Tibial nerve (tissue), 4 donors: ENCODE results near the gene IL17B. TPM values are rescaled to one million over a fixed set of nuclear protein-coding genes. Genes with fewer than 3 reads are reported as not detected.

Source experiments
- DNase-seq, 2 donors: peaks; one replicate each; pipeline ENCODE4 v3.0.0-alpha.2; 2019; ENCODE audit warnings: low spot score in 2 of 2
- H3K27ac ChIP-seq, 4 donors: fragments of 200-600 bp; sonication (generic) in 3 of 4; one replicate each; pipeline ENCODE4 v1.5.1; 2017 to 2019; ENCODE audit warnings: mild to moderate bottlenecking in 1 of 4
- H3K27me3 ChIP-seq, 2 donors: fragments of 200-600 bp; sonication (generic) in 1 of 2; one replicate each; pipeline versions ENCODE4 v1.5.1 to v1.6.0; 2017 to 2019
- H3K36me3 ChIP-seq, 3 donors: fragments of 200-600 bp; sonication (generic); one replicate each; pipeline ENCODE4 v1.5.1; 2018 to 2019
- H3K4me1 ChIP-seq, 4 donors: fragments of 200-600 bp; sonication (generic) in 3 of 4; one replicate each; pipeline ENCODE4 v1.5.1; 2017 to 2019
- H3K4me3 ChIP-seq, 4 donors: fragments of 200-600 bp; sonication (generic) in 3 of 4; one replicate each; pipeline ENCODE4 v1.5.1; 2017 to 2019; ENCODE audit warnings: mild to moderate bottlenecking in 1 of 4, moderate library complexity in 1 of 4
- H3K9me3 ChIP-seq, 4 donors: fragments of 200-600 bp; sonication (generic) in 3 of 4; one replicate each; pipeline ENCODE4 v1.5.1; 2017 to 2019
- EP300 ChIP-seq, 2 donors: sonication (generic); formaldehyde crosslinking; IDR thresholded peaks; one replicate each; pipeline ENCODE4 v1.6.1; 2017; ENCODE audit warnings: antibody characterized with exemption in 2 of 2, mild to moderate bottlenecking in 1 of 2
- POLR2A ChIP-seq, 2 donors: fragments of 450-650 bp; IDR thresholded peaks; one replicate each; pipeline ENCODE4 v1.6.1; 2017; ENCODE audit warnings: antibody characterized with exemption in 2 of 2, mild to moderate bottlenecking in 2 of 2, moderate library complexity in 2 of 2
- WGBS, 2 donors: methylation state at CpG; one replicate each; pipeline ENCODE4 v1.1.5; 2018; 5-methylcytosine and 5-hydroxymethylcytosine counted together
- total RNA-seq, 4 donors: library from RNA; depleted of rRNA; stranded (reverse); fragments of >200 nt; gene quantifications; one replicate each; pipeline ENCODE4 v1.1.0, GENCODE V29; 2016
- TF ChIP-seq, protein P1 (sequence below), 5 experiments: fragments of 200-600 bp in 3 of 5; fragments of 450-650 bp in 2 of 5; sonication (generic) in 3 of 5; IDR thresholded peaks; one replicate each; pipeline ENCODE4 v1.5.1; 2016 to 2019; ENCODE audit warnings: antibody characterized with exemption in 5 of 5, mild to moderate bottlenecking in 3 of 5, moderate library complexity in 2 of 5

IL17B gene
- total RNA-seq, 4 donors from 2014 or later, result 22.8 to 109 (median 80.7) TPM

DNA sequence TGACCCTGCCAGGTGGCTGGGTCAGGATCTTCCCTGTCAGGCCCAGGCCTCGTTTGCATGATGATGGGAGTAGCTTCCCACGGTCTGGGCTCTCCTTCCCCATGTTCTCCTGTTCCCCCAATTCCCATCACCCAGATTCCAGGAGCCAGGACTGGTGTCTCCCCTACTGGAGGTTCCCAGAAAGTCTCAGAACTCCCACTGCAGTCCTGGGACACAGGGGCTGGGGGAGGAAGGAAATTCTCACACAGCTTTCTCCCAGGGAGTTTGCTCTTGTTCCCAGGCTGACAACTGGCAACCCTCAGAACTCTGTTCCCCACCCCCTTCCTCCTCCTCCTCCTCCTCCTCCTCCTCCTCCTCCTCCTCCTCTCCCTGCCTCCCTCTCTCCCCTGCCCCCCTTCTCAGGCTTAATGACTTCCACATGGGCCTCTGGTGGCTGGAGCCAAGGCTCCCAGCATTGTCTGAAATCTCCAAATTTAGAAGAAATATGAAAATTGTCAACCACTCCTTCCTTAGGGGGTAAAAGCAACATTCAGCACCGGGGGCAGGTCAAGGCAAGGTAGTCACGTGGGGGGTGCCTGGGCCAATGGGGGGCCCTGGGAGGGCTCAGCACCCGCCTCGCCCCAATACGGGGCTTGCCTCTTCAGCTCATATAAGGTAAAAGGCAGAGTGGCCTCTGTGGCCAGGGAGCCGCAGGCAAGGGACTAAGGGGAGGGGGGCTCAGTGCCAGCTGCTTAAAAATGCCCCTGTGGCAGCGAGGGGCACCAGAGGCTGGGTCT lies 27.3 kb upstream of the IL17B start:
- H3K27me3 ChIP-seq, result no peaks in the 10 kb centered on the region
- H3K4me1 ChIP-seq, result peaks cover 0 to 14% (median 0%) of the 10 kb centered on the region in 4 donors
- TF ChIP-seq EP300 (IDR thresholded peaks at IDR 0.05), result peak in 1 of 2 donors; percentile 68
- peak; percentile 54 to 71 for TF ChIP-seq POLR2A (IDR thresholded peaks at IDR 0.05)
- TF ChIP-seq, protein P1, sequence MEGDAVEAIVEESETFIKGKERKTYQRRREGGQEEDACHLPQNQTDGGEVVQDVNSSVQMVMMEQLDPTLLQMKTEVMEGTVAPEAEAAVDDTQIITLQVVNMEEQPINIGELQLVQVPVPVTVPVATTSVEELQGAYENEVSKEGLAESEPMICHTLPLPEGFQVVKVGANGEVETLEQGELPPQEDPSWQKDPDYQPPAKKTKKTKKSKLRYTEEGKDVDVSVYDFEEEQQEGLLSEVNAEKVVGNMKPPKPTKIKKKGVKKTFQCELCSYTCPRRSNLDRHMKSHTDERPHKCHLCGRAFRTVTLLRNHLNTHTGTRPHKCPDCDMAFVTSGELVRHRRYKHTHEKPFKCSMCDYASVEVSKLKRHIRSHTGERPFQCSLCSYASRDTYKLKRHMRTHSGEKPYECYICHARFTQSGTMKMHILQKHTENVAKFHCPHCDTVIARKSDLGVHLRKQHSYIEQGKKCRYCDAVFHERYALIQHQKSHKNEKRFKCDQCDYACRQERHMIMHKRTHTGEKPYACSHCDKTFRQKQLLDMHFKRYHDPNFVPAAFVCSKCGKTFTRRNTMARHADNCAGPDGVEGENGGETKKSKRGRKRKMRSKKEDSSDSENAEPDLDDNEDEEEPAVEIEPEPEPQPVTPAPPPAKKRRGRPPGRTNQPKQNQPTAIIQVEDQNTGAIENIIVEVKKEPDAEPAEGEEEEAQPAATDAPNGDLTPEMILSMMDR (IDR thresholded peaks at IDR 0.05), result no peak
- WGBS, 2 donors, result 47 to 49% methylated on average over 8 to 9 of the region's 9 CpGs
- peak overlapping the region; percentile 35 to 57 (median 48) for H3K4me3 ChIP-seq
- H3K27ac ChIP-seq, result peak overlapping the region; percentile 73 to 90 (median 84)
- DNase-seq, result peak; percentile 59 to 66
- H3K9me3 ChIP-seq, result no peaks in the 10 kb centered on the region
- no peaks in the 10 kb centered on the region for H3K36me3 ChIP-seq

DNA sequence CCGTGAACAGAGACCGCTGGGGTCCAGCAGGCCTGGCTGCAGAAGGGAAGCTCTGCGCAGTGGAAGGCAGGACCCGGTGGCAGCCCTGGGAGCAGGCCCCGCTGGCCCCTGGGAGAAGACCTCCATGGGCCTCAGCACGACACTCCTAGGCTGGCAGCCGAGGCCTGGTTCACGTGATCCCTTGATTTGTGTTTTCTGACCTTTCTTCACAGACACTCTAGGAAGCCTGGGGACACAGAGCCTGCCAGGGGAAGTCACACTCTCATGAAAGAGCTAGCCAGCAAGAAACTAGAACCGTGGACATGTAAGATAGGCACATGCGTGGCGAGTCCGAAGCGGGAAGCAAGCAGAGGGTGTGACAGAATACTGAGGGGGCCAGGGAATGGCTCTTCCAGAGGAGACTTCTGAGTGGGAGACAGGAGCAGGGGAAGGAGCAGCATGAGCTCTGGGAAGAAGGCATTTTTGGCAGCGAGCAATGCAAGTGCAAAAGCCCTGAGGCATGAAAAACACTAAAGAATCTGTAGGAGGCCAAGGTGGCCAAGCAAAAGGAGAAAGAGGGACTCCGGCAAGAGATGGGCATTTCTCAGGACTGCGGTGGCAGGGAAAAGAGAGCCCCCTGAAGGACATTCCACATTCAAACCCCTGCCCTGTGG lies 26.6 kb upstream of the IL17B start:
- Histone ChIP-seq H3K4me1 (peaks cover 0 to 14% (median 0%) of the 10 kb centered on the region in 4 donors), H3K4me3 (peak overlapping the region in 1 of 4 donors; percentile 57), H3K27ac (peak overlapping the region; percentile 34 to 89 (median 72)), H3K27me3 (no peaks in the 10 kb centered on the region), H3K36me3 (no peaks in the 10 kb centered on the region), H3K9me3 (no peaks in the 10 kb centered on the region)
- DNase-seq, result no peak
- WGBS, 2 donors, result 68 to 72% methylated on average over 16 of the region's 16 CpGs
- TF ChIP-seq, protein P1 (IDR thresholded peaks at IDR 0.05), result no peak
- no peak for TF ChIP-seq POLR2A (IDR thresholded peaks at IDR 0.05)
- TF ChIP-seq EP300 (IDR thresholded peaks at IDR 0.05), result peak in 1 of 2 donors; percentile 19

DNA sequence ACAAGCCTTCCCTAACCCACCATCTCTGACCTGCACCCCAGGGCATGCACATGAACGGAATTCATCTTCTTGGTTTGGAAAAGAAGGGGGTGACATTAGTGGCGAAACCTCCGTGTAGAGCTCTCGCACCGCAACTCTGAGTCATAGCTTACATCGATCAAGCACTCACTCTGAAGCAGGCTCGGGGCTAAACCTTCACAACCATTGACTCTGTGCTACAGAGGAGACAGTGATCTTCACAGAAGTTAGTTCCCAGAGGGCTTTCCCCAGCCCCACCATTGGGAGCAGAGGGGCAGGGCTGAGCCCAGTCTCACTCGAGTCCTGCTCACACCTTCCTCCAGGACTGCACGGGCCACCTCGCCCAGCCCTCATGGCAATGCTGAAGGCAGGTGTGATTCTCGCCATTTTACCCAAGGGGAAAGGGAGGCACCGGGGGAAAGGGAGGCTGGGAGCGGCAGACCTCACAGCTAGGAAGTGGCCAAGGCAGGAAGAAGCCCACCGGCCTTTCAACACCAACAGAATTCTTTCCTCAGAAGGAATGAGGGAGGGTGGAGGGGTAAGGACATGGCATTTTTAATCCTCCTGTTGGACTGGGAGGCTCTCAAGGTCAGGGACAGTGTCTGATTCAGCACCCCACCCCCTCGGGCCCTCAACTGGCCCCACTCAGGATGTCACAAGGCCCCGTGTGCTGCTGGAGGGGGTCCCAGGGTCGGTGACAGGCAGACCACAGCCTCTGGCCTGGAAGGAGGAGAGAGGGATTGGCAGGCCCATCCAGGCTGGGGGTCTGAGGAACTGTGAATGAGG lies 25.9 kb upstream of the IL17B start:
- Histone ChIP-seq H3K9me3 (no peaks in the 10 kb centered on the region), H3K4me1 (peaks cover 0 to 14% (median 0%) of the 10 kb centered on the region in 4 donors), H3K36me3 (no peaks in the 10 kb centered on the region), H3K27ac (peak overlapping the region; percentile 34 to 89 (median 53)), H3K27me3 (no peaks in the 10 kb centered on the region), H3K4me3 (no peak overlapping the region)
- 68 to 84% methylated on average over 17 of the region's 17 CpGs for WGBS, 2 donors
- no peak for DNase-seq
- TF ChIP-seq POLR2A (IDR thresholded peaks at IDR 0.05), result no peak
- TF ChIP-seq, protein P1 (IDR thresholded peaks at IDR 0.05), result no peak
- TF ChIP-seq EP300 (IDR thresholded peaks at IDR 0.05), result no peak

DNA sequence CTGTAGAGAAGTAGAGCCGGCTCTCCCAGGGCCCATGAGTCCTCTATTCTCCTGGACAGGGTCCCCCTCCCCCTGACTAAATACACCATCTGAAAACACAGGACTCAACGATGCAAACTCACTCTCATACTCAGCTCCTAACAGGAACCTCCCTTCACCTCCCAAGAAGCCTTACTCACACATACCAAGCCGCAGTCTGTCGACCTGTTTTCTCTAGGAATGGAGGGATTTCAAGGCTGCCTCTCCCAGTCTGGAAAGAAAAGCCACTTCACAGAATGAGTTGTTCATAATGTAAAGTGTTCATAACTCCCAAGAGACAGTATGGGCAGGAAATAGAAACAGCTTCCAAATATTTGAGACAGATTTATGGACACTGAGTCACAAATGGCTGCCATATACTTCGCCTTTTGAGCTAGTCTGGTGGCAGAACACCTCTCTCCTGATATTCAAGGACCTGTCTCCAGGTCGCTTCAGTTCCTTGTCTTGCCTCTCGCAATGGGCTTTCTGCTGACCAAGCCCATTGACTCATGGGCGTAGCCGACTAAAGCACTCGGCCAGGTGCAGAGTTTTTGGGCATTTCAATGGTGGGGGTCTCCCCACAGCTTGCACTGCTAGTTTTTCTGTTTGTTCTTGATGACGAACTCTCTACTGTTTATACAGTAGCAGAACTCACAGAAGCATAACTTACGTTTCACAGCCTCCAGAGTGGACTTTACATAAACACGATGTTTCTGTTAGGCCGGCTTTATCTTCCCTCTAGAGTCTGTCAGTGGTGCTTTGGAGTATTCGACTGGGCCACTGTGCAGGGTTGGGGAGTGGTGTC lies 25.0 kb upstream of the IL17B start:
- Histone ChIP-seq H3K4me3 (no peak overlapping the region), H3K36me3 (no peaks in the 10 kb centered on the region), H3K27me3 (no peaks in the 10 kb centered on the region), H3K9me3 (no peaks in the 10 kb centered on the region), H3K27ac (peak overlapping the region in 2 of 4 donors; percentile 48 to 89), H3K4me1 (peaks cover 0 to 14% (median 0%) of the 10 kb centered on the region in 4 donors)
- no peak for DNase-seq
- 79 to 80% methylated on average over 15 of the region's 15 CpGs for WGBS, 2 donors
- TF ChIP-seq EP300 (IDR thresholded peaks at IDR 0.05), result no peak
- TF ChIP-seq, protein P1 (IDR thresholded peaks at IDR 0.05), result no peak
- no peak for TF ChIP-seq POLR2A (IDR thresholded peaks at IDR 0.05)
